AG04450 (cell line): ENCODE results near the gene GLUD1. TPM values are rescaled to one million over a fixed set of nuclear protein-coding genes. Genes with fewer than 3 reads are reported as not detected.
"Not testable (repeated sequence)": the region's sequence is repeated elsewhere in the genome, so short reads cannot be mapped to it uniquely, and the experiment has no call there.

Source experiments
- CTCF ChIA-PET: fragments of 300-600, 350-600 bp; formaldehyde crosslinking; extraction: SDS; loops from one replicate; lab custom pipeline; 2022; ENCODE audit warnings: antibody characterized with exemption, inconsistent platforms; lab: Charles Lee
- POLR2A ChIA-PET: fragments of 350-600 bp; formaldehyde crosslinking; extraction: SDS; loops from one replicate; lab custom pipeline; 2021; ENCODE audit warnings: antibody characterized with exemption, inconsistent platforms; lab: Yijun Ruan, JAX
- DNase-seq: peaks from one replicate; pipeline ENCODE4 v3.0.0-alpha.2; 2011; ENCODE audit warnings: low read depth, low spot score
- H3K27ac ChIP-seq: one replicate; pipeline ENCODE4 v1.5.1; 2012; ENCODE audit warnings: low read depth, low read length, control low read depth
- H3K27me3 ChIP-seq: one replicate; pipeline ENCODE4 v1.6.0; 2012; ENCODE audit warnings: low read length; ENCODE audit not compliant: control insufficient read depth, insufficient read depth
- H3K4me3 ChIP-seq: 2 replicates; pipeline ENCODE4 v1.5.1; 2011; ENCODE audit warnings: mild to moderate bottlenecking, low read depth, low read length, control low read depth
- H3K9me3 ChIP-seq: 2 replicates; pipeline ENCODE4 v1.5.1; 2012; ENCODE audit warnings: low read length; ENCODE audit not compliant: control insufficient read depth, insufficient read depth
- polyA plus RNA-seq: library from polyadenylated mRNA; depleted of rRNA; stranded (reverse); fragments of >200 nt; gene quantifications from 2 replicates; pipeline ENCODE4 v1.2.3, GENCODE V29; 2011
- TF ChIP-seq, protein P1 (sequence below): IDR thresholded peaks from 2 replicates; pipeline ENCODE4 v1.5.1; 2011; ENCODE audit warnings: low read depth, low read length, control low read depth, inconsistent platforms

The GLUD1 gene
- polyA plus RNA-seq, 1 experiment, result 127 TPM

DNA sequence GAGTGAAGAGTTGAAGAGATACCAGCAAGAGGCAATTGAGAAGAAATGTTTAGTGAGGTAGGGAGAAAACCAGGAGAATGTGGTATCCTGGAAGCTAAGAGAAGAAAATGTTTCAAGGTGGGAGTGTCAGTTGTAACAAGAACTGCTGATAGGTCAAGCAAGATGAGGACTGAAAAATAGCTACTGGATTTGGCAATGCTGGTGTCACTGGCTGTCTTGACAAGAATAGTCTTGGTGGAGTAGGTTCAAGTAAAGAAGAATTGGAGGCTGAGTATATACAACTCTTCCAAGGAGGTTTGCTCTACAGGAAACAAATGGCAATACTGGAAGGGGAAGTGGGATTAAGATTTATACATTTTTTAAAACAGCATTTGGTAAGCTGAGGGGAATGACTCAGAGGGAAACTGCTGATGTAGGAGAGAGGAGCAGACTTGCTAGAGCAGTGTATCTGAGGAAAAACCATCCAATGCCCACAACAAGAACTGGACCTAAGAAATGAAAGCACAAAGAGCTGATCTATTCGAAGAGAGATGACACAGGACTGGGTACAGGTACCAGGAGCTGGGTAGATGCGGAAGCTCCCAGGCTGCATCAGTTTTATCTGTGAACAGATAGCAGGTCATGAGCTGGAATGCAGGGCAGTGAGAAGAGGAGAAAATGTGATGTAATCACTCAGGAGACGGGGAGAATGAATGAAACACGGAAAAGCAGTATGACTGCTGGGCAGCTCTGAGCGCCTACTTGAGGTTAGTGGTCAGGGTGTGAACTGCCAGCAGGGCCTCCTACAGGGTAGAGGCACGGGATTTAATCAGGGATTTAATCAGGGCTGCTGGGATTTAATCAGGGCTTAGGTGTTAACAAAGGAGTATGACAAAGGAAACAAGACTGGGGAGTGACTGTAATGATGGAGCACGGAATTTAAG is 40.0 kb downstream of the GLUD1 start:
- no peaks in the 10 kb centered on the region for H3K27me3 ChIP-seq
- no peak overlapping the region; the same call in 1 of the 2 replicates for H3K4me3 ChIP-seq
- peak; percentile 39 for DNase-seq
- TF ChIP-seq, protein P1, sequence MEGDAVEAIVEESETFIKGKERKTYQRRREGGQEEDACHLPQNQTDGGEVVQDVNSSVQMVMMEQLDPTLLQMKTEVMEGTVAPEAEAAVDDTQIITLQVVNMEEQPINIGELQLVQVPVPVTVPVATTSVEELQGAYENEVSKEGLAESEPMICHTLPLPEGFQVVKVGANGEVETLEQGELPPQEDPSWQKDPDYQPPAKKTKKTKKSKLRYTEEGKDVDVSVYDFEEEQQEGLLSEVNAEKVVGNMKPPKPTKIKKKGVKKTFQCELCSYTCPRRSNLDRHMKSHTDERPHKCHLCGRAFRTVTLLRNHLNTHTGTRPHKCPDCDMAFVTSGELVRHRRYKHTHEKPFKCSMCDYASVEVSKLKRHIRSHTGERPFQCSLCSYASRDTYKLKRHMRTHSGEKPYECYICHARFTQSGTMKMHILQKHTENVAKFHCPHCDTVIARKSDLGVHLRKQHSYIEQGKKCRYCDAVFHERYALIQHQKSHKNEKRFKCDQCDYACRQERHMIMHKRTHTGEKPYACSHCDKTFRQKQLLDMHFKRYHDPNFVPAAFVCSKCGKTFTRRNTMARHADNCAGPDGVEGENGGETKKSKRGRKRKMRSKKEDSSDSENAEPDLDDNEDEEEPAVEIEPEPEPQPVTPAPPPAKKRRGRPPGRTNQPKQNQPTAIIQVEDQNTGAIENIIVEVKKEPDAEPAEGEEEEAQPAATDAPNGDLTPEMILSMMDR, result peak; percentile 54
- ChIA-PET POLR2A (interaction anchor here (1.0 kb wide), 1 partner anchor 84 kb away, joined by 4 read pairs; no protein-coding TSS in a partner anchor), CTCF (interaction anchor here (0.6 to 1.7 kb wide), 8 partner anchors 14 to 116 kb away, joined by 3 to 7 read pairs (median 3); no protein-coding TSS in a partner anchor)
- H3K27ac ChIP-seq, result peak overlapping the region; percentile 79
- H3K9me3 ChIP-seq, result no peaks in the 10 kb centered on the region

DNA sequence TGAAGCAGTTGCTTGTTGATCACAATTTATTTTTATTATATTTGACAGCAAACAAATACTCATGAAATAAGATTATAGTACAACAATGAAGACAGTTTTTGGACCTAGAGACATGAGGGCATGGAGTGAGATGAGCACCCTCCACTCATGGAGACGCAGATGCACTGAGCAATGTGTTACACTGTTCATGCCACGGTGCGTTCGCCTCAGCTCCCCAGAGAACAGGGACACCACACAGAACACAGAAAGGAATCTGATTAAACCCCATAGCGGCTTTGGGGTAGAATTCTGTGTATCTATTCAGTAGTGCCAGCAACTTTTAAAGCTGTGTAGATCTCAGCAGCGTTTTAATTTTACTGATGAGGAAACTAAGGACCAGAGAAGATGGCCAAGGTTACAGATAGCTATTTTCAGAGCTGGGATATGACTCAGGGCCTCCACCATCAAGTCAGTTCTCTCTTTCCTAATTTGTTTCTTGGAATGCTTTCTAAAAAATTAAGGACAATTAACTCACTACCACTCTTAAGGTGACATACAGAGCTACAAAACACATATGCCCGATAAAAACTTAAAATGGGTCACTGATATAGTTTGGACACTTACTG is 41.0 kb downstream of the GLUD1 start:
- TF ChIP-seq, protein P1, result no peak
- CTCF ChIA-PET, result interaction anchor here (0.9 to 1.6 kb wide), 3 partner anchors 17 to 115 kb away, joined by 3 to 5 read pairs (median 3); no protein-coding TSS in a partner anchor
- H3K4me3 ChIP-seq, result no peak overlapping the region
- H3K27ac ChIP-seq, result no peak overlapping the region
- POLR2A ChIA-PET, result interaction anchor here (0.5 to 0.6 kb wide), 2 partner anchors 28 to 136 kb away, joined by 3 to 4 read pairs; no protein-coding TSS in a partner anchor
- DNase-seq, result no peak
- no peaks in the 10 kb centered on the region for H3K9me3 ChIP-seq
- H3K27me3 ChIP-seq, result no peaks in the 10 kb centered on the region

DNA sequence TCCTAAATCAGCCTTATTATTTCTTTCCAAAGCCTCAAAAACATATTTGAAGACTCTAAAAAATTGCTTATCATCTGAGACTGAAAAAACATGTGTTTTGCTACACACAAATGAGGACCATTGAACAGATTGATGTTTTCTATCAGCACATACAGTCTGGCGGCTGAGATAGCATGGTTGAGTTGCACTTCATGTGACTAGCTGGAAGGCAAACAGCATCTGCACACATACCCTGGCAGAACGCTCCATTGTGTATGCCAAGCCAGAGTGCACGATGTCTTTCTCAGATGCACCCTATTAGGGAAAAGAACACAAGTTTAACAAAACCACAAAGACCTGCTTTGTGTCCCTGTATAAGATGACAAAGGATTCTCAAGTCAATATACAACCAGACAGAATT is 41.5 kb downstream of the GLUD1 start:
- H3K27ac ChIP-seq, result no peak overlapping the region
- no peaks in the 10 kb centered on the region for H3K27me3 ChIP-seq
- TF ChIP-seq, protein P1, result no peak
- no peaks in the 10 kb centered on the region for H3K9me3 ChIP-seq
- no peak for DNase-seq
- ChIA-PET POLR2A (interaction anchor here (0.5 to 0.6 kb wide), 2 partner anchors 28 to 135 kb away, joined by 3 to 4 read pairs; no protein-coding TSS in a partner anchor), CTCF (interaction anchor here (0.9 kb wide), 1 partner anchor 113 kb away, joined by 5 read pairs; no protein-coding TSS in a partner anchor)
- H3K4me3 ChIP-seq, result no peak overlapping the region

DNA sequence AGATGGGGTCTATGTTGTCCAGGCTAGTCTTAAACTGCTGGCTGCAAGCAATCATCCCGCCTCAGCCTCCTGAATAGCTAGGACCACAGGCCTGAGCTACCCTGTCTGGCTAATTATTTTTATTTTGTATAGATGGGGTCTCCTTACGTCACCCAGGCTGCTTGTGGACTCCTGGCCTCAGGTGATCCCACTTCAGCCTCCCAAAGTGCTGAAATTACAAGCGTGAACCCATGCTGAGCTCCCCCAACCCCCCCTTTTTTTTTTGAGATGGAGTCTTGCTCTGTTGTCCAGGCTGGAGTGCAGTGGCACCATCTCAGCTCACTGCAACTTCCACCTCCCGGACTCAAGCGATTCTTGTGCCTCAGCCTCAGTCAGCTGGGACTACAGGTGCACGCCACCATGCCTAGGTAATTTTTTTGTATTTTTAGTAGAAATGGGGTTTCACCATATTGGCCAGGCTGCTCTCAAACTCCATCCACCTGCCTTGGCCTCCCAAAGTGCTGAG is 49.2 kb downstream of the GLUD1 start:
- Histone ChIP-seq H3K27me3 (no peaks in the 10 kb centered on the region), H3K27ac (no peak overlapping the region), H3K4me3 (no peak overlapping the region), H3K9me3 (no peaks in the 10 kb centered on the region)
- CTCF ChIA-PET, result interaction anchor here (0.6 kb wide), 1 partner anchor 107 kb away, joined by 6 read pairs; no protein-coding TSS in a partner anchor
- TF ChIP-seq, protein P1, result no peak
- no peak for DNase-seq
- POLR2A ChIA-PET, result no interaction called here

DNA sequence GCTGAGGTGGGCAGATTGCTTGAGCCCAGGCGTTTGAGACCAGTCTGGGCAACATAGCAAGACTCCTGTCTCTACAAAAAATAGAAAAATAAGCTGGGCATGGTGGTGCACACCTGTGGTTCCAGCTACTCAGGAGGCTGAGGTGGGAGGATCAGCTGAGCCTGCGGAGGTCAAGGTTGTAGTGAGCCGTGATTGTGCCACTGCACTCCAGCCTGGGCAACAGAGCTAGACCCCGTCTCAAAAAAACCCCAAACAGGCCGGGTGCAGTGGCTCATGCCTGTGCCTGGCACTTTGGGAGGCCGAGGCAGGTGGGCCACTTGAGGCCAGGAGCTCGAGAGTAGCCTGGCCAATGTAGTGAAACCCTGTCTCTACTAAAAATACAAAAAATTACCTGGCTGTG is 51.1 kb downstream of the GLUD1 start:
- H3K27ac ChIP-seq, H3K27me3 ChIP-seq, DNase-seq, H3K4me3 ChIP-seq, H3K9me3 ChIP-seq, CTCF ChIA-PET, POLR2A ChIA-PET: not testable (repeated sequence)
